Panc1 (cell line): ENCODE results near the gene MED13L. TPM values are rescaled to one million over a fixed set of nuclear protein-coding genes. Genes with fewer than 3 reads are reported as not detected.

Experiments
- ATAC-seq: fragments of 200-7000 bp; cut with Tn5 transposase; 2 replicates; pipeline ENCODE4 v1.9.1; 2020; ENCODE audit warnings: mild to moderate bottlenecking, moderate library complexity
- BruUV-seq: library from RNA; stranded (reverse); fragments of 400-500 nt; replicated peaks from 2 replicates; lab custom pipeline; 2021; lab: Mats Ljungman, UMichigan
- CTCF ChIA-PET: fragments of 300-600 bp; sonication (Branson Sonifier 250); formaldehyde crosslinking; loops from one replicate; lab custom pipeline; 2022; ENCODE audit warnings: antibody characterized with exemption; lab: Charles Lee
- POLR2A ChIA-PET: fragments of 300-600 bp; sonication (Branson Sonifier 250); formaldehyde crosslinking; loops from one replicate; lab custom pipeline; 2022; ENCODE audit warnings: antibody characterized with exemption; lab: Charles Lee
- DNase-seq: peaks from one replicate; pipeline ENCODE4 v3.0.0-alpha.2; 2010; ENCODE audit warnings: low read depth, low spot score
- H3K27ac ChIP-seq: 2 replicates; pipeline ENCODE4 v1.5.1; 2011; ENCODE audit warnings: mild to moderate bottlenecking, low read length, inconsistent platforms
- H3K27me3 ChIP-seq: fragments of 200-500 bp; sonication (Bioruptor generic); 2 replicates; pipeline ENCODE4 v1.6.0; 2014; ENCODE audit warnings: low read length, inconsistent platforms; ENCODE audit not compliant: control insufficient read depth, insufficient read depth
- H3K36me3 ChIP-seq: fragments of 200-500 bp; sonication (Bioruptor generic); 2 replicates; pipeline ENCODE4 v1.5.1; 2014; ENCODE audit warnings: inconsistent platforms, mild to moderate bottlenecking, low read length, moderate library complexity; ENCODE audit not compliant: control insufficient read depth, insufficient read depth
- H3K4me1 ChIP-seq: 2 replicates; pipeline ENCODE4 v1.5.1; 2011; ENCODE audit warnings: inconsistent platforms, mild to moderate bottlenecking, low read length, moderate library complexity; ENCODE audit not compliant: control insufficient read depth, insufficient read depth
- H3K4me3 ChIP-seq, 2 experiments: 2 replicates each; pipeline ENCODE4 v1.5.1; 2011 to 2012; ENCODE audit warnings: low read depth in 2 of 2, low read length in 2 of 2, mild to moderate bottlenecking in 2 of 2, inconsistent platforms in 1 of 2, moderate library complexity in 1 of 2
- H3K9me3 ChIP-seq: fragments of 200-500 bp; sonication (Bioruptor generic); 2 replicates; pipeline ENCODE4 v1.5.1; 2014; ENCODE audit warnings: low read depth, mild to moderate bottlenecking, inconsistent platforms, low read length, moderate library complexity; ENCODE audit not compliant: control insufficient read depth, insufficient read depth
- POLR2AphosphoS5 ChIP-seq: IDR thresholded peaks from 2 replicates; pipeline ENCODE4 v1.6.1; 2012; ENCODE audit warnings: mild to moderate bottlenecking, low read depth, low read length, moderate library complexity
- REST ChIP-seq, 2 experiments: IDR thresholded peaks; 2 replicates each; pipeline ENCODE4 v1.6.1; 2011 to 2012; ENCODE audit warnings: low read depth in 2 of 2, control low read depth in 1 of 2, low read length in 1 of 2, mild to moderate bottlenecking in 1 of 2, moderate library complexity in 1 of 2; ENCODE audit not compliant: insufficient read depth in 1 of 2
- SIN3A ChIP-seq: IDR thresholded peaks from 2 replicates; pipeline ENCODE4 v1.6.1; 2012; ENCODE audit warnings: low read depth, mild to moderate bottlenecking, low read length, moderate library complexity, borderline replicate concordance; ENCODE audit not compliant: insufficient read depth
- TCF7L2 ChIP-seq: IDR thresholded peaks from 2 replicates; pipeline ENCODE4 v1.6.1; 2011; ENCODE audit warnings: mild to moderate bottlenecking, low read depth, low read length, inconsistent platforms
- in situ Hi-C: cut with HindIII; loops from 2 replicates; pipeline ENCODE4 v1.10.0; 2016; ENCODE audit warnings: low sequenced_read_pairs, low pct_unique_long_range_greater_than_20kb
- intact Hi-C: fragments of 100-400 bp; cut with micrococcal nuclease; formaldehyde crosslinking; loops from one replicate; pipeline ENCODE4 v1.10.0; 2022; ENCODE audit not compliant: unreplicated experiment
- total RNA-seq: library from RNA; stranded (reverse); gene quantifications from one replicate; pipeline ENCODE4 v1.2.1, GENCODE V29; 2021; ENCODE audit not compliant: unreplicated experiment
- TF ChIP-seq, protein P1 (sequence below): fragments of 450-650 bp; IDR thresholded peaks from 2 replicates; pipeline ENCODE4 v1.5.1; 2017; ENCODE audit warnings: mild to moderate bottlenecking

Gene MED13L
- total RNA-seq, 1 experiment from 2014 or later = 170 TPM

- Histone ChIP-seq H3K27me3 (no peaks in the 10 kb centered on the region), H3K4me3 (no peak overlapping the region), H3K36me3 (no peaks in the 10 kb centered on the region), H3K9me3 (no peaks in the 10 kb centered on the region), H3K27ac (peak overlapping the region; percentile 2; the same call in 1 of the 2 replicates), H3K4me1 (peaks cover 46% of the 10 kb centered on the region)
- intact Hi-C loops = no loop called here
- POLR2A ChIA-PET = no interaction called here
- CTCF ChIA-PET = no interaction called here
- no peak for DNase-seq
- no peak for ATAC-seq
- no TSS peak for BruUV-seq
- in situ Hi-C loops = no loop called here
- TF ChIP-seq SIN3A (no peak), REST (IDR thresholded peaks at IDR 0.05; ENCODE audit: insufficient read depth in 1 of 2, low read depth in 2 of 2, low read length in 1 of 2) (no peak), POLR2AphosphoS5 (no peak), TCF7L2 (no peak)
- TF ChIP-seq, protein P1, sequence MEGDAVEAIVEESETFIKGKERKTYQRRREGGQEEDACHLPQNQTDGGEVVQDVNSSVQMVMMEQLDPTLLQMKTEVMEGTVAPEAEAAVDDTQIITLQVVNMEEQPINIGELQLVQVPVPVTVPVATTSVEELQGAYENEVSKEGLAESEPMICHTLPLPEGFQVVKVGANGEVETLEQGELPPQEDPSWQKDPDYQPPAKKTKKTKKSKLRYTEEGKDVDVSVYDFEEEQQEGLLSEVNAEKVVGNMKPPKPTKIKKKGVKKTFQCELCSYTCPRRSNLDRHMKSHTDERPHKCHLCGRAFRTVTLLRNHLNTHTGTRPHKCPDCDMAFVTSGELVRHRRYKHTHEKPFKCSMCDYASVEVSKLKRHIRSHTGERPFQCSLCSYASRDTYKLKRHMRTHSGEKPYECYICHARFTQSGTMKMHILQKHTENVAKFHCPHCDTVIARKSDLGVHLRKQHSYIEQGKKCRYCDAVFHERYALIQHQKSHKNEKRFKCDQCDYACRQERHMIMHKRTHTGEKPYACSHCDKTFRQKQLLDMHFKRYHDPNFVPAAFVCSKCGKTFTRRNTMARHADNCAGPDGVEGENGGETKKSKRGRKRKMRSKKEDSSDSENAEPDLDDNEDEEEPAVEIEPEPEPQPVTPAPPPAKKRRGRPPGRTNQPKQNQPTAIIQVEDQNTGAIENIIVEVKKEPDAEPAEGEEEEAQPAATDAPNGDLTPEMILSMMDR = no peak
Observed at GRCh38 chr12:116050275-116050674, 227.2 kb downstream of the MED13L start.

DNA sequence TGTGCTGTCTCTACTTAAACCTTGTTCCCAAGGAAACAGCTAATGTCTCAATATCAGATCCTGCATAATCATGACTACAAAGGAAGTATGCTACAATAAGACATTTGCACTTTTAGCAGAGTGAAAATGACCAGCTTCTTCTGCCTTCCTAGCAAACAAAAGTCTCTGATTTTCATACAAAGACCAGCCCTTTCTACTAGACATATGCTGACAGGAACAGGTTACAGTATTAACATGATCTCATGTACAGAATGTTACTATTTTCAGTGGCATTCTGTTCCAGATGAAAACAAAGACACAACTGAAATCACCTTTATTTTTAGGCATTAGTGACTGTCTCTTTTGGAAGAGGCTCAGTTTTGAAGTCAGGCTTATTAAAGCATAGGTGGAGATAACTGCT is 228.6 kb downstream of the MED13L start:
- intact Hi-C loops (no loop called here), in situ Hi-C loops (no loop called here)
- H3K4me3 ChIP-seq = no peak overlapping the region
- H3K4me1 ChIP-seq = peaks cover 41% of the 10 kb centered on the region
- no TSS peak for BruUV-seq
- POLR2A ChIA-PET = no interaction called here
- peak overlapping the region; percentile 40; the same call in 1 of the 2 replicates for H3K27ac ChIP-seq
- DNase-seq (no peak), ATAC-seq (no peak)
- H3K36me3 ChIP-seq = no peaks in the 10 kb centered on the region
- CTCF ChIA-PET = no interaction called here
- no peaks in the 10 kb centered on the region for H3K9me3 ChIP-seq
- H3K27me3 ChIP-seq = no peaks in the 10 kb centered on the region
- TF ChIP-seq REST (IDR thresholded peaks at IDR 0.05; ENCODE audit: insufficient read depth in 1 of 2, low read depth in 2 of 2, low read length in 1 of 2) = no peak
- TF ChIP-seq POLR2AphosphoS5 = no peak
- TF ChIP-seq TCF7L2 = no peak
- TF ChIP-seq, protein P1 = no peak
- TF ChIP-seq SIN3A = no peak
